ENCODE data around the gene NELL2.

The NELL2 gene

DNA sequence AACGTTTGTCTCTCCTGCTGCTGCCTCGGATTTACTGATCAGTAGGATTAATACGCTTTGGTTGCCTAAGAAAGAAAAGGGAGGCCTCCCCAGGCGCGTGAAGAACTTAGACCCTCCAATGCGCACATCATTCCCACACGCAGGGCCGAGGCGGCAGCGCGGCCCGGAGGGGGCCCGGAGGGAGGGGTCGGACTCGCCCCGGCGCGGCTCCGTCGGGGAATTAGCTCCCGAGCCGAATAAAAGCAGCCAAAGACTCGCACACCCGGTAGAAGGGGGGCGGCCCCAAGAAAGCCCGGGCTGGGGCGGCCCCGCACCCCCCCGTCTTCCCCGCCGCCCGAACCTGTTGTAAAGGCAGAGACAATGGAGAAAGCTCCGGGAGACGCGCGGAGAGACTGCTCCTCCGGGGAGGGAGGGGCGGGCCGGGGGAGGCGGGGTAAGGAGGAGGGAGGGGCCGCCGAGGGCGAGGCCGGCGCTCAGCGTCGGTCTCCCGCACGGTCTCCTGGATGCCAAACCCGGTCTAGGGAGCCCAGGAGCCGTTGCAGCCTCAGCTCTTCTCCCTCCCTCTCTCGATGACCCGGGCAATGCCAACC is at the start of gene NELL2:
TSS of gene NELL2 (minus strand) at position 362 of the 590 bp plus-strand sequence. CDS start 446 bp downstream, outside the sequence.
- TF ChIP-seq ZBTB7A (IDR thresholded peaks at IDR 0.05; ENCODE audit: low read depth) (peak; percentile 50; the same call in 1 of the 2 replicates), FOXM1 (IDR thresholded peaks at IDR 0.05; ENCODE audit: borderline replicate concordance, low read depth) (no peak), YY1 (IDR thresholded peaks at IDR 0.05; ENCODE audit: low read depth) (peak; percentile 64), EGR1 (IDR thresholded peaks at IDR 0.05) (no peak), TAF1 (IDR thresholded peaks at IDR 0.05; ENCODE audit: low read depth) (0 out of 2 replicates have a peak, but pooled peaks have one; percentile 26)
- TF ChIP-seq, protein P1, sequence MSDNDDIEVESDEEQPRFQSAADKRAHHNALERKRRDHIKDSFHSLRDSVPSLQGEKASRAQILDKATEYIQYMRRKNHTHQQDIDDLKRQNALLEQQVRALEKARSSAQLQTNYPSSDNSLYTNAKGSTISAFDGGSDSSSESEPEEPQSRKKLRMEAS (IDR thresholded peaks at IDR 0.05) = no peak; the same call in 1 of the 2 replicates

DNA sequence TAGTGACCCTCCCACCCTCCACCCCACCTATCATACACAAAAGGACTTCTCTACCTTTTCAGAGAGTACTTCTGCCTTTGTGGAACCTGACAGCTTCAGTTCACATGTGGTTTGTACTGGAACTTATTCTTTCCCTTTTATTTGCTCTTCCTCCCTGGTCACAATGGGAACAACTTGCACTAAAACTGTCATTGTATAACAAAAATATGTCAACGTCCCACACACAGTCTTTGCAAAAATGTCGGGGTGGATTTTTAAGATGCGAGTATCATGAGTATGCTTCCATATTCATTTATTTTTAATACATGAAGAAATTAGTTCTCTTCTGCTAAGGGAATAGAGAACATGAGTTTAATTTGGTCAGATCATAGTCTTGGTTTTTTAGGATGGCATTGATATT is 45.6 kb upstream of the NELL2 start:
- TF ChIP-seq TAF1 (IDR thresholded peaks at IDR 0.05; ENCODE audit: low read depth) = no peak
- TF ChIP-seq TCF12 (IDR thresholded peaks at IDR 0.05; ENCODE audit: low read depth) = no peak
- TF ChIP-seq, protein P1 (IDR thresholded peaks at IDR 0.05) = no peak
- TF ChIP-seq, protein P2, sequence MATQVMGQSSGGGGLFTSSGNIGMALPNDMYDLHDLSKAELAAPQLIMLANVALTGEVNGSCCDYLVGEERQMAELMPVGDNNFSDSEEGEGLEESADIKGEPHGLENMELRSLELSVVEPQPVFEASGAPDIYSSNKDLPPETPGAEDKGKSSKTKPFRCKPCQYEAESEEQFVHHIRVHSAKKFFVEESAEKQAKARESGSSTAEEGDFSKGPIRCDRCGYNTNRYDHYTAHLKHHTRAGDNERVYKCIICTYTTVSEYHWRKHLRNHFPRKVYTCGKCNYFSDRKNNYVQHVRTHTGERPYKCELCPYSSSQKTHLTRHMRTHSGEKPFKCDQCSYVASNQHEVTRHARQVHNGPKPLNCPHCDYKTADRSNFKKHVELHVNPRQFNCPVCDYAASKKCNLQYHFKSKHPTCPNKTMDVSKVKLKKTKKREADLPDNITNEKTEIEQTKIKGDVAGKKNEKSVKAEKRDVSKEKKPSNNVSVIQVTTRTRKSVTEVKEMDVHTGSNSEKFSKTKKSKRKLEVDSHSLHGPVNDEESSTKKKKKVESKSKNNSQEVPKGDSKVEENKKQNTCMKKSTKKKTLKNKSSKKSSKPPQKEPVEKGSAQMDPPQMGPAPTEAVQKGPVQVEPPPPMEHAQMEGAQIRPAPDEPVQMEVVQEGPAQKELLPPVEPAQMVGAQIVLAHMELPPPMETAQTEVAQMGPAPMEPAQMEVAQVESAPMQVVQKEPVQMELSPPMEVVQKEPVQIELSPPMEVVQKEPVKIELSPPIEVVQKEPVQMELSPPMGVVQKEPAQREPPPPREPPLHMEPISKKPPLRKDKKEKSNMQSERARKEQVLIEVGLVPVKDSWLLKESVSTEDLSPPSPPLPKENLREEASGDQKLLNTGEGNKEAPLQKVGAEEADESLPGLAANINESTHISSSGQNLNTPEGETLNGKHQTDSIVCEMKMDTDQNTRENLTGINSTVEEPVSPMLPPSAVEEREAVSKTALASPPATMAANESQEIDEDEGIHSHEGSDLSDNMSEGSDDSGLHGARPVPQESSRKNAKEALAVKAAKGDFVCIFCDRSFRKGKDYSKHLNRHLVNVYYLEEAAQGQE (IDR thresholded peaks at IDR 0.05; ENCODE audit: low read depth) = no peak
- no peak for TF ChIP-seq EP300 (IDR thresholded peaks at IDR 0.05; ENCODE audit: borderline replicate concordance)
- TF ChIP-seq, protein P3, sequence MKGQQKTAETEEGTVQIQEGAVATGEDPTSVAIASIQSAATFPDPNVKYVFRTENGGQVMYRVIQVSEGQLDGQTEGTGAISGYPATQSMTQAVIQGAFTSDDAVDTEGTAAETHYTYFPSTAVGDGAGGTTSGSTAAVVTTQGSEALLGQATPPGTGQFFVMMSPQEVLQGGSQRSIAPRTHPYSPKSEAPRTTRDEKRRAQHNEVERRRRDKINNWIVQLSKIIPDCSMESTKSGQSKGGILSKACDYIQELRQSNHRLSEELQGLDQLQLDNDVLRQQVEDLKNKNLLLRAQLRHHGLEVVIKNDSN (IDR thresholded peaks at IDR 0.05) = no peak
- TF ChIP-seq FOXM1 (IDR thresholded peaks at IDR 0.05; ENCODE audit: borderline replicate concordance, low read depth) = no peak
- TF ChIP-seq CEBPB (IDR thresholded peaks at IDR 0.05) = no peak
- TF ChIP-seq YY1 (IDR thresholded peaks at IDR 0.05; ENCODE audit: low read depth) = no peak
- TF ChIP-seq TEAD4 (IDR thresholded peaks at IDR 0.05) = no peak

DNA sequence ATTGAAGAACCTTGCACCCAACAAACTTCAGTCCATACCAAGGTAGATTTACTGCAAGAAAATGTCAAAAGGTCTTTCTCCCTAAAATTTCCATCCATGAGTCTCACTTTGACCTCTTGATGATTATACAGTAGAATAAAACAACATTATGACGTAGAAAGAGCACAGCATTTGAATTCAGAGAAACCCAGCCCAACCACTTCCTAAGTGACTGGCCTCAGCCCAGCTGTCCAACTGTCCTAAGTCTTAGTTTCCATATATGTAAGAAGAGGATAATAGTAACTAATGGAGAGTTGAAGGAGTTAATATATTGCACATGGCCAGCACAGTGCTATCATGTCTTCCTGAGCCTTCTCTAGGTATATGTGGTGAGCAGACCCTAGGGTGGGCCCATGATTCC is 41.0 kb upstream of the NELL2 start:
- TF ChIP-seq RAD21 (IDR thresholded peaks at IDR 0.05; ENCODE audit: low read depth) = no peak
- TF ChIP-seq, protein P3 (IDR thresholded peaks at IDR 0.05) = no peak
- no peak for TF ChIP-seq NFIC (IDR thresholded peaks at IDR 0.05)
- TF ChIP-seq, protein P2 (IDR thresholded peaks at IDR 0.05; ENCODE audit: low read depth) = no peak
- no peak for TF ChIP-seq EP300 (IDR thresholded peaks at IDR 0.05; ENCODE audit: borderline replicate concordance)
- no peak for TF ChIP-seq ZBTB7A (IDR thresholded peaks at IDR 0.05; ENCODE audit: low read depth)
- no peak for TF ChIP-seq FOXM1 (IDR thresholded peaks at IDR 0.05; ENCODE audit: borderline replicate concordance, low read depth)
- TF ChIP-seq, protein P1 (IDR thresholded peaks at IDR 0.05) = no peak
- no peak for TF ChIP-seq CREB1 (IDR thresholded peaks at IDR 0.05; ENCODE audit: low read depth)
- TF ChIP-seq CEBPB (IDR thresholded peaks at IDR 0.05) = no peak
- TF ChIP-seq EGR1 (IDR thresholded peaks at IDR 0.05) = no peak
- no peak for TF ChIP-seq TEAD4 (IDR thresholded peaks at IDR 0.05)
- no peak for TF ChIP-seq TAF1 (IDR thresholded peaks at IDR 0.05; ENCODE audit: low read depth)
- TF ChIP-seq TCF12 (IDR thresholded peaks at IDR 0.05; ENCODE audit: low read depth) = no peak
- no peak for TF ChIP-seq YY1 (IDR thresholded peaks at IDR 0.05; ENCODE audit: low read depth)

DNA sequence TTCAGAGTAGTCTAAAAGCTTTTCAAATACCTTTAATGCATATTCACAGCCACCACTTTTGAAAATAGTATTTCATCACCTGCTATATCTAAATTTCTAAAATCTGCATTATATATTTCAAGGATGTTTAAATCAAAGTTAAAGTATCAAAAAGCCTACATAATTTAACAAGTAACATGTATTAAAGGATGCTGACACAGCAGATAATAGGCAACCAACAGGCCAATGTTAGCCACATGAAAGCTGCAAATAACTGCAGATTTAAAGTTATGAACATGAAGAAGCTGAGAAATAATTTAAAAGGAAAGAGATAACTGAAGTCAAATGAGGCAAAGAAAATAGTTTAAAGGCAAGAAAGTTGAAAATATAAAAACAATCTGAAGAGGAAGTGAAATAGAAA is 39.8 kb upstream of the NELL2 start:
- TF ChIP-seq RAD21 (IDR thresholded peaks at IDR 0.05; ENCODE audit: low read depth) (no peak), CEBPB (IDR thresholded peaks at IDR 0.05) (no peak), TCF12 (IDR thresholded peaks at IDR 0.05; ENCODE audit: low read depth) (no peak)
- TF ChIP-seq, protein P1 (IDR thresholded peaks at IDR 0.05) = no peak

DNA sequence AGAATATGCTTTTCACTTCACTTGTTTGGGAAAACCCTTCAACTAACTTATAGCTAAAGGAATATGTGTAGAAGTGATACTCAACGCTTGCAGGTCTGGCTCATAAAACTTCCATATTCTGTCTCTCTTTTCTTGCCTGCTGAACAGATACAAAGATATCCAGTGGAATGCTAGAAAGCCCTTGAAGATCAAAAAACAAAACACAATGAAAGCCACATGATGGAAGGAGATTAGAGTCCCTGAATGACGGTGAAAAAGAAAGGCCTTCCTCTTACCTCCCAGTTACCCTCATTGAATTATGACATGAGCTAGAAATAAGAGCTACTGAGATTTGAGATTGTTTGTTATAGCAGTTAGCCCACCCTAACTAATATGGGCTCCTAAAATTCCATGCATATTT is 28.2 kb upstream of the NELL2 start:
- TF ChIP-seq NFIC (IDR thresholded peaks at IDR 0.05) (no peak), YY1 (IDR thresholded peaks at IDR 0.05; ENCODE audit: low read depth) (no peak), FOXM1 (IDR thresholded peaks at IDR 0.05; ENCODE audit: borderline replicate concordance, low read depth) (no peak), EGR1 (IDR thresholded peaks at IDR 0.05) (no peak), RAD21 (IDR thresholded peaks at IDR 0.05; ENCODE audit: low read depth) (no peak), TAF1 (IDR thresholded peaks at IDR 0.05; ENCODE audit: low read depth) (no peak), TEAD4 (IDR thresholded peaks at IDR 0.05) (no peak), EP300 (IDR thresholded peaks at IDR 0.05; ENCODE audit: borderline replicate concordance) (no peak), ZBTB7A (IDR thresholded peaks at IDR 0.05; ENCODE audit: low read depth) (no peak), CEBPB (IDR thresholded peaks at IDR 0.05) (no peak)
- TF ChIP-seq, protein P2 (IDR thresholded peaks at IDR 0.05; ENCODE audit: low read depth) = no peak
- TF ChIP-seq, protein P1 (IDR thresholded peaks at IDR 0.05) = no peak

Data from Ishikawa (cell line).